A549 treated with AZD2906 at 1 μM for 4 hours (cell line): ENCODE data around the gene SPINDOC. TPM values are rescaled to one million over a fixed set of nuclear protein-coding genes. Genes with fewer than 3 reads are reported as not detected.

Experiments
- total RNA-seq: library from RNA; stranded (reverse); fragments of 200-300 nt; extraction: Qiagen RNA extraction; gene quantifications from 5 replicates; pipeline ENCODE4 v1.2.3, GENCODE V29; 2022

Gene SPINDOC
- total RNA-seq, result 33.4 to 49.4 TPM (median 47.4 TPM) in 5 replicates

GRCh38 chr11:63813035-63813562 is at the start of gene SPINDOC:
Gene SPINDOC, plus strand, starts transcription at chr11:63813456. Its CDS starts 231 bp downstream, at chr11:63813687.

GRCh38 chr11:63768237-63769041 is 44.8 kb upstream of the SPINDOC start, which contains the start of gene ZFTA:
Gene ZFTA, minus strand, starts transcription at chr11:63768775. Its CDS starts 153 bp downstream, at chr11:63768622.

GRCh38 chr11:63838678-63839507 is 25.6 kb downstream of the SPINDOC start, which contains the start of gene MARK2:
Gene MARK2, plus strand, starts transcription at chr11:63839110. Its CDS starts 397 bp downstream, at chr11:63839507.

Other genes with a start within 250 kb of the SPINDOC start
- gene PLAAT3, start 199.0 kb upstream of the SPINDOC start, total RNA-seq, result 49.9 to 69.8 TPM (median 66.1 TPM) in 5 replicates
- 28.5 to 37.6 TPM (median 31.5 TPM) in 5 replicates for gene ATL3, start 142.1 kb upstream of the SPINDOC start, total RNA-seq
- gene RTN3, start 132.0 kb upstream of the SPINDOC start, total RNA-seq, result 91.1 to 107 TPM (median 95.7 TPM) in 5 replicates
- gene ZFTA, start 44.7 kb upstream of the SPINDOC start, total RNA-seq, result 4.5 to 5.8 TPM (median 5.2 TPM) in 5 replicates
- 26.0 to 28.7 TPM (median 28.1 TPM) in 5 replicates for gene MARK2, start 25.7 kb downstream of the SPINDOC start, total RNA-seq
- 0.62 to 1.2 TPM (median 0.80 TPM) in 5 replicates for gene RCOR2, start 103.7 kb downstream of the SPINDOC start, total RNA-seq
- 12.8 to 15.2 TPM (median 14.3 TPM) in 5 replicates for gene NAA40, start 125.5 kb downstream of the SPINDOC start, total RNA-seq
- gene COX8A, start 161.2 kb downstream of the SPINDOC start, total RNA-seq, result 696 to 1,142 TPM (median 1,073 TPM) in 5 replicates
- 108 to 132 TPM (median 126 TPM) in 5 replicates for gene OTUB1, start 173.0 kb downstream of the SPINDOC start, total RNA-seq
- 0.05 to 0.07 TPM (median 0.06 TPM) in 4 of 5 replicates, not detected in the other for gene FLRT1, start 222.5 kb downstream of the SPINDOC start, total RNA-seq